Measurements from ENCODE around the gene WNK4. TPM values are rescaled to one million over a fixed set of nuclear protein-coding genes. Genes with fewer than 3 reads are reported as not detected.

WNK4 gene
- polyA plus RNA-seq, 3 donors: not detected

DNA sequence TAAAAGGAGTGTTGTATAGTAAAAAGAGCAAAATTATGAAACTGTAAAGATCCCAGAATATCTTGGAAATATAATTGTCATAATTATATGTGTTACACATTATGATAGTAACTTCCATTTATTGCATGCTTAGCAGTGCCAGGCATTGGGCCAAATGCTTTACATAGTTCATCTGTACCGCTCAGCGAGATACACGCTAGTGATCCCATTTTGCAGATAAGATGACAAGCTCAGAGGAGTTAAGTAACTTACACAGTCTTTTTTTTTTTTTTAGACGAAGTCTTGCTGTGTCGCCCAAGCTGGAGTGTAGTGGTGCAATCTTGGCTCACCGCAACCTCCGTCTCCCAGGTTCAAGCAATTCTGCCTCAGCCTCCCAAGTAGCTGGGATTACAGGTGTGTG, 28.8 kb upstream of the WNK4 start:
- TF ChIP-seq, protein P1, sequence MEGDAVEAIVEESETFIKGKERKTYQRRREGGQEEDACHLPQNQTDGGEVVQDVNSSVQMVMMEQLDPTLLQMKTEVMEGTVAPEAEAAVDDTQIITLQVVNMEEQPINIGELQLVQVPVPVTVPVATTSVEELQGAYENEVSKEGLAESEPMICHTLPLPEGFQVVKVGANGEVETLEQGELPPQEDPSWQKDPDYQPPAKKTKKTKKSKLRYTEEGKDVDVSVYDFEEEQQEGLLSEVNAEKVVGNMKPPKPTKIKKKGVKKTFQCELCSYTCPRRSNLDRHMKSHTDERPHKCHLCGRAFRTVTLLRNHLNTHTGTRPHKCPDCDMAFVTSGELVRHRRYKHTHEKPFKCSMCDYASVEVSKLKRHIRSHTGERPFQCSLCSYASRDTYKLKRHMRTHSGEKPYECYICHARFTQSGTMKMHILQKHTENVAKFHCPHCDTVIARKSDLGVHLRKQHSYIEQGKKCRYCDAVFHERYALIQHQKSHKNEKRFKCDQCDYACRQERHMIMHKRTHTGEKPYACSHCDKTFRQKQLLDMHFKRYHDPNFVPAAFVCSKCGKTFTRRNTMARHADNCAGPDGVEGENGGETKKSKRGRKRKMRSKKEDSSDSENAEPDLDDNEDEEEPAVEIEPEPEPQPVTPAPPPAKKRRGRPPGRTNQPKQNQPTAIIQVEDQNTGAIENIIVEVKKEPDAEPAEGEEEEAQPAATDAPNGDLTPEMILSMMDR (IDR thresholded peaks at IDR 0.05): no peak
- H3K27me3 Mint-ChIP-seq (ENCODE audit: low read depth in 3 of 3): peaks cover 16 to 37% (median 24%) of the 10 kb centered on the region in 3 donors
- no peaks in the 10 kb centered on the region for H3K36me3 ChIP-seq (replicated peaks in 1 of 2; ENCODE audit: control insufficient read depth in 1 of 2, insufficient read depth in 2 of 2, low read length in 2 of 2)
- no peak overlapping the region for H3K9ac ChIP-seq (ENCODE audit: insufficient read depth, low read length, poor library complexity, severe bottlenecking)
- H3K27ac ChIP-seq (ENCODE audit: low read depth in 1 of 2, low read length in 2 of 2): no peak overlapping the region
- peaks cover 0 to 2% of the 10 kb centered on the region in 2 donors for H3K27me3 ChIP-seq (ENCODE audit: control insufficient read depth in 2 of 2, insufficient read depth in 2 of 2, low read length in 2 of 2)
- H3K36me3 Mint-ChIP-seq: no peaks in the 10 kb centered on the region
- H2AFZ ChIP-seq (ENCODE audit: insufficient read depth, low read depth, low read length, poor library complexity, severe bottlenecking): no peak overlapping the region
- 90% methylated on average over 6 of the region's 7 CpGs for whole genome bisulfite sequencing (ENCODE audit: insufficient coverage)
- H3K4me3 ChIP-seq (replicated peaks in 1 of 3; ENCODE audit: low read depth in 2 of 3, low read length in 3 of 3): no peak overlapping the region
- no peaks in the 10 kb centered on the region for H3K9me3 ChIP-seq (replicated peaks in 1 of 2; ENCODE audit: control insufficient read depth in 1 of 2, insufficient read depth in 1 of 2, low read length in 2 of 2)
- H3K4me1 ChIP-seq (ENCODE audit: control insufficient read depth in 1 of 2, insufficient read depth in 2 of 2, low read length in 2 of 2): peaks cover 17 to 18% of the 10 kb centered on the region in 2 donors
- peaks cover 10% of the 10 kb centered on the region for H3K4me1 Mint-ChIP-seq
- H3K9me3 Mint-ChIP-seq: no peaks in the 10 kb centered on the region
- H3K4me2 ChIP-seq (replicated peaks; ENCODE audit: extremely low read depth, low read length, poor library complexity, severe bottlenecking): no peak overlapping the region
- no peak for DNase-seq
- H3K79me2 ChIP-seq (ENCODE audit: insufficient read depth, low read length): no peaks in the 10 kb centered on the region
- intact Hi-C loops (cut with micrococcal nuclease): no loop called here
- no peak overlapping the region for H3K4me3 Mint-ChIP-seq
- no peaks in the 10 kb centered on the region for H4K20me1 ChIP-seq (ENCODE audit: insufficient read depth, low read length)
- no peak overlapping the region for H3K27ac Mint-ChIP-seq

DNA sequence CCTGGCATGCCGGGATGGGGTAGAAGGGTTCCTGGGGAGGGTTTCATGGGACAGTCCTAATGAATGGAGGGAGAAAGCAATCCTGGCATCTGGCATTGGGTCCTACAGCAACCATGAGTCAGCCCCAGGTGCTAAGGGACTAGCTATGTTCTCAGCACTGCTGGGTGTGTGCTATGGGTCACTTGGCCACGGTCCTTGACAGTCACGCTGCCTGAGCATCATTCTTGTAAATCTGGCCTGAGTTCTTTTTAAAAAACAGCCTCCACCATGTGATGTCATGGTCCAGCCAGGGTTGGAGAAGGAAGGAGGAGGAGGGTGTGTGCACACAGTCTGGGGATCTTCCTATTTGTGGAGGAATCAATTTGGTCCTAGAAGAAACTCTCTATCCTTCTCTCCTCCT, 25.6 kb upstream of the WNK4 start:
- H3K27ac ChIP-seq (ENCODE audit: low read depth in 1 of 2, low read length in 2 of 2): no peak overlapping the region
- H3K4me1 ChIP-seq (ENCODE audit: control insufficient read depth in 1 of 2, insufficient read depth in 2 of 2, low read length in 2 of 2): peaks cover 20 to 22% of the 10 kb centered on the region in 2 donors
- Mint-ChIP-seq H3K9me3 (peaks cover 0 to 1% (median 0%) of the 10 kb centered on the region in 7 donors), H3K27me3 (ENCODE audit: low read depth in 3 of 3) (peaks cover 23 to 48% (median 36%) of the 10 kb centered on the region in 3 donors), H3K4me1 (peaks cover 15% of the 10 kb centered on the region), H3K4me3 (no peak overlapping the region), H3K36me3 (no peaks in the 10 kb centered on the region), H3K27ac (no peak overlapping the region)
- no peak overlapping the region for H3K9ac ChIP-seq (ENCODE audit: insufficient read depth, low read length, poor library complexity, severe bottlenecking)
- no peak overlapping the region for H3K4me3 ChIP-seq (replicated peaks in 1 of 3; ENCODE audit: low read depth in 2 of 3, low read length in 3 of 3)
- H3K36me3 ChIP-seq (replicated peaks in 1 of 2; ENCODE audit: control insufficient read depth in 1 of 2, insufficient read depth in 2 of 2, low read length in 2 of 2): no peaks in the 10 kb centered on the region
- no peak overlapping the region for H3K4me2 ChIP-seq (replicated peaks; ENCODE audit: extremely low read depth, low read length, poor library complexity, severe bottlenecking)
- intact Hi-C loops (cut with micrococcal nuclease): no loop called here
- no peaks in the 10 kb centered on the region for H3K9me3 ChIP-seq (replicated peaks in 1 of 2; ENCODE audit: control insufficient read depth in 1 of 2, insufficient read depth in 1 of 2, low read length in 2 of 2)
- DNase-seq: no peak
- TF ChIP-seq, protein P1 (IDR thresholded peaks at IDR 0.05): no peak
- no peak overlapping the region for H2AFZ ChIP-seq (ENCODE audit: insufficient read depth, low read depth, low read length, poor library complexity, severe bottlenecking)
- peaks cover 5 to 12% of the 10 kb centered on the region in 2 donors for H3K27me3 ChIP-seq (ENCODE audit: control insufficient read depth in 2 of 2, insufficient read depth in 2 of 2, low read length in 2 of 2)
- H4K20me1 ChIP-seq (ENCODE audit: insufficient read depth, low read length): no peaks in the 10 kb centered on the region
- no peaks in the 10 kb centered on the region for H3K79me2 ChIP-seq (ENCODE audit: insufficient read depth, low read length)
- 100% methylated on average over 1 of the region's 3 CpGs for WGBS (ENCODE audit: insufficient coverage)

All from CD14-positive monocyte (primary cell).